ENCODE measurements around the gene FOXA3. TPM values are rescaled to one million over a fixed set of nuclear protein-coding genes. Genes with fewer than 3 reads are reported as not detected.

Gene FOXA3
- total RNA-seq, 2 experiments from 2014 or later: not detected

DNA sequence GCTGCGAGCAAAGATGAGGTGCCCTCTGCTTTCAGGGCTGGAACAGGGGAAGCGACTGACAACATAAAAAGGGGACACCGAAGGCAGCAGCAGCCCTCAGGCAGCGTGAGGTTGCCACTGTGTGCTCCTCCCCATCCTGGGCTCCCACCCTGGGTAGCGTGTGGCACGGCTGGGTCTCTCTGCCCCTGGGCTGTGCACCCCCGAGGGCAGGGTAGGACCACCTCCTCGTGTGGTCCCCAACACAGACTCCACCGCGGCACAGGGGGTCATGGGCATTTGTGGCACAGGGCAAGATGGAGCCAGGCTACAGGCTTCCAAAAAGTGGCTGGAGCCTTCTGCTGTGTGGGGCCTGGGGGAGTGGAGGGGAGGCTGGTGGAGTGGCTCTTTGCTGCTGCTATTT is 42.6 kb upstream of the FOXA3 start:
- ChIA-PET CTCF (no interaction called here), POLR2A (no interaction called here)
- no peaks in the 10 kb centered on the region for H3K27me3 ChIP-seq (ENCODE audit: control insufficient read depth in 1 of 2, insufficient read depth in 2 of 2, low read length in 2 of 2)
- H3K4me3 ChIP-seq (ENCODE audit: low read length): no peak overlapping the region
- H3K36me3 Mint-ChIP-seq (ENCODE audit: low read depth): peaks cover 31% of the 10 kb centered on the region
- DNase-seq (no peak), ATAC-seq (ENCODE audit: poor library complexity) (no peak)
- peaks cover 48% of the 10 kb centered on the region for H3K36me3 ChIP-seq (ENCODE audit: insufficient read depth, low read length)
- TF ChIP-seq, protein P1, sequence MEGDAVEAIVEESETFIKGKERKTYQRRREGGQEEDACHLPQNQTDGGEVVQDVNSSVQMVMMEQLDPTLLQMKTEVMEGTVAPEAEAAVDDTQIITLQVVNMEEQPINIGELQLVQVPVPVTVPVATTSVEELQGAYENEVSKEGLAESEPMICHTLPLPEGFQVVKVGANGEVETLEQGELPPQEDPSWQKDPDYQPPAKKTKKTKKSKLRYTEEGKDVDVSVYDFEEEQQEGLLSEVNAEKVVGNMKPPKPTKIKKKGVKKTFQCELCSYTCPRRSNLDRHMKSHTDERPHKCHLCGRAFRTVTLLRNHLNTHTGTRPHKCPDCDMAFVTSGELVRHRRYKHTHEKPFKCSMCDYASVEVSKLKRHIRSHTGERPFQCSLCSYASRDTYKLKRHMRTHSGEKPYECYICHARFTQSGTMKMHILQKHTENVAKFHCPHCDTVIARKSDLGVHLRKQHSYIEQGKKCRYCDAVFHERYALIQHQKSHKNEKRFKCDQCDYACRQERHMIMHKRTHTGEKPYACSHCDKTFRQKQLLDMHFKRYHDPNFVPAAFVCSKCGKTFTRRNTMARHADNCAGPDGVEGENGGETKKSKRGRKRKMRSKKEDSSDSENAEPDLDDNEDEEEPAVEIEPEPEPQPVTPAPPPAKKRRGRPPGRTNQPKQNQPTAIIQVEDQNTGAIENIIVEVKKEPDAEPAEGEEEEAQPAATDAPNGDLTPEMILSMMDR (IDR thresholded peaks at IDR 0.05): no peak
- intact Hi-C loops (cut with DNase I, micrococcal nuclease): no loop called here
- no peaks in the 10 kb centered on the region for H3K9me3 ChIP-seq (ENCODE audit: control insufficient read depth in 1 of 2, insufficient read depth in 1 of 2, low read length in 2 of 2)
- H3K27ac Mint-ChIP-seq: no peak overlapping the region
- no peaks in the 10 kb centered on the region for H3K9me3 Mint-ChIP-seq
- peaks cover 6% of the 10 kb centered on the region for H3K4me1 Mint-ChIP-seq (ENCODE audit: low read depth)
- peaks cover 4% of the 10 kb centered on the region for H3K27me3 Mint-ChIP-seq
- no peak overlapping the region for H3K27ac ChIP-seq (ENCODE audit: low read depth in 1 of 2, low read length in 2 of 2)
- H3K4me1 ChIP-seq (ENCODE audit: insufficient read depth, low read length): peaks cover 8% of the 10 kb centered on the region
- no peak overlapping the region for H3K4me3 Mint-ChIP-seq

DNA sequence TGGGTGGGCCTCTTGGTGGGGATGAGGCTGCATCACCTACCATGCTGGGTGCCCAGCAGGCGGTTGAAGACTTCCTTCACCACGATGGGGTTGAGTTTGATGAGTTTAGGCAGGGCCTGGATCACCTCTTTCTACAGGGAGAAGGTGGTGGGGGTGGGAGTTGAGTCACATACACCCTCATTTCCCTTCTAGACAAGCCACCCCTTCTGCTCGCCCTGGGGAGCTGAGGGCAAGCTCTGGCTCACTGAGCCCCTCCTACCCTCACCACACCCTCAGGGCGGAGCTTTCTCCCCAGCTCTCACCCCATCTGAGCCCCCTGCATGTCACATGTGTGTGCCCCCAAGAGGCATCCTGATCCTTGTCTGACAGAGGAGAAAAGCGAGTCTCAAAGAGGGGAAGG is 41.4 kb upstream of the FOXA3 start:
- Mint-ChIP-seq H3K4me3 (no peak overlapping the region), H3K27me3 (no peaks in the 10 kb centered on the region), H3K27ac (no peak overlapping the region), H3K36me3 (ENCODE audit: low read depth) (peaks cover 37% of the 10 kb centered on the region), H3K9me3 (no peaks in the 10 kb centered on the region), H3K4me1 (ENCODE audit: low read depth) (no peaks in the 10 kb centered on the region)
- ChIA-PET POLR2A (interaction anchor here (0.9 kb wide), 1 partner anchor 41 kb away, joined by 3 read pairs; no protein-coding TSS in a partner anchor), CTCF (interaction anchor here (0.6 kb wide), 1 partner anchor 109 kb away, joined by 3 read pairs; no protein-coding TSS in a partner anchor)
- TF ChIP-seq, protein P1 (IDR thresholded peaks at IDR 0.05): no peak
- H3K4me3 ChIP-seq (ENCODE audit: low read length): no peak overlapping the region
- no peak for ATAC-seq (ENCODE audit: poor library complexity)
- H3K36me3 ChIP-seq (ENCODE audit: insufficient read depth, low read length): peaks cover 57% of the 10 kb centered on the region
- H3K4me1 ChIP-seq (ENCODE audit: insufficient read depth, low read length): no peaks in the 10 kb centered on the region
- no peak overlapping the region for H3K27ac ChIP-seq (ENCODE audit: low read depth in 1 of 2, low read length in 2 of 2)
- no peak for DNase-seq
- no peaks in the 10 kb centered on the region for H3K27me3 ChIP-seq (ENCODE audit: control insufficient read depth in 1 of 2, insufficient read depth in 2 of 2, low read length in 2 of 2)
- no peaks in the 10 kb centered on the region for H3K9me3 ChIP-seq (ENCODE audit: control insufficient read depth in 1 of 2, insufficient read depth in 1 of 2, low read length in 2 of 2)
- intact Hi-C loops (cut with DNase I, micrococcal nuclease): no loop called here

- DNase-seq (no peak), ATAC-seq (ENCODE audit: poor library complexity) (no peak)
- no peak overlapping the region for H3K4me3 ChIP-seq (ENCODE audit: low read length)
- no peaks in the 10 kb centered on the region for H3K9me3 Mint-ChIP-seq
- ChIA-PET CTCF (interaction anchor here (0.6 kb wide), 1 partner anchor 109 kb away, joined by 3 read pairs; no protein-coding TSS in a partner anchor), POLR2A (interaction anchor here (0.9 kb wide), 1 partner anchor 40 kb away, joined by 3 read pairs; no protein-coding TSS in a partner anchor)
- no peaks in the 10 kb centered on the region for H3K4me1 ChIP-seq (ENCODE audit: insufficient read depth, low read length)
- H3K27me3 Mint-ChIP-seq: no peaks in the 10 kb centered on the region
- H3K27me3 ChIP-seq (ENCODE audit: control insufficient read depth in 1 of 2, insufficient read depth in 2 of 2, low read length in 2 of 2): no peaks in the 10 kb centered on the region
- no peak overlapping the region for H3K27ac Mint-ChIP-seq
- TF ChIP-seq, protein P1 (IDR thresholded peaks at IDR 0.05): no peak
- H3K36me3 ChIP-seq (ENCODE audit: insufficient read depth, low read length): peaks cover 59% of the 10 kb centered on the region
- no peaks in the 10 kb centered on the region for H3K9me3 ChIP-seq (ENCODE audit: control insufficient read depth in 1 of 2, insufficient read depth in 1 of 2, low read length in 2 of 2)
- no peak overlapping the region for H3K4me3 Mint-ChIP-seq
- H3K27ac ChIP-seq (ENCODE audit: low read depth in 1 of 2, low read length in 2 of 2): no peak overlapping the region
- intact Hi-C loops (cut with DNase I, micrococcal nuclease): no loop called here
- peaks cover 42% of the 10 kb centered on the region for H3K36me3 Mint-ChIP-seq (ENCODE audit: low read depth)
- H3K4me1 Mint-ChIP-seq (ENCODE audit: low read depth): no peaks in the 10 kb centered on the region
These were observed 40.9 kb upstream of the FOXA3 start for GRCh38 chr19:45823182-45823581.
